ENCODE data around the gene MAP4K1. TPM values are rescaled to one million over a fixed set of nuclear protein-coding genes. Genes with fewer than 3 reads are reported as not detected.

MAP4K1 gene
- total RNA-seq, 1 experiment from 2014 or later = 0.56 TPM

- ChIA-PET CTCF (interaction anchor here (1.0 to 1.1 kb wide), 2 partner anchors 33 to 187 kb away, joined by 4 to 5 read pairs; no protein-coding TSS in a partner anchor), POLR2A (interaction anchor here (0.7 to 19.4 kb wide), 7 partner anchors 14 to 200 kb away, joined by 3 to 521 read pairs (median 3); no protein-coding TSS in a partner anchor)
- Mint-ChIP-seq H3K27ac (ENCODE audit: low read depth, unreplicated experiment) (peak overlapping the region; percentile 86), H3K27me3 (ENCODE audit: insufficient read depth, unreplicated experiment) (no peaks in the 10 kb centered on the region), H3K4me3 (ENCODE audit: unreplicated experiment) (peak overlapping the region; percentile 13), H3K4me1 (ENCODE audit: insufficient read depth, unreplicated experiment) (peaks cover 51% of the 10 kb centered on the region), H3K36me3 (ENCODE audit: insufficient read depth, unreplicated experiment) (peaks cover 42% of the 10 kb centered on the region), H3K9me3 (ENCODE audit: unreplicated experiment) (no peaks in the 10 kb centered on the region)
- intact Hi-C loops (cut with micrococcal nuclease) = loop anchor here (5.0 kb wide), 1 partner anchor 199 kb away; no protein-coding TSS in a partner anchor
- peak; percentile 39 for DNase-seq (ENCODE audit: unreplicated experiment)
- no TSS peak for BruUV-seq (replicated peaks)
- TF ChIP-seq, protein P1, sequence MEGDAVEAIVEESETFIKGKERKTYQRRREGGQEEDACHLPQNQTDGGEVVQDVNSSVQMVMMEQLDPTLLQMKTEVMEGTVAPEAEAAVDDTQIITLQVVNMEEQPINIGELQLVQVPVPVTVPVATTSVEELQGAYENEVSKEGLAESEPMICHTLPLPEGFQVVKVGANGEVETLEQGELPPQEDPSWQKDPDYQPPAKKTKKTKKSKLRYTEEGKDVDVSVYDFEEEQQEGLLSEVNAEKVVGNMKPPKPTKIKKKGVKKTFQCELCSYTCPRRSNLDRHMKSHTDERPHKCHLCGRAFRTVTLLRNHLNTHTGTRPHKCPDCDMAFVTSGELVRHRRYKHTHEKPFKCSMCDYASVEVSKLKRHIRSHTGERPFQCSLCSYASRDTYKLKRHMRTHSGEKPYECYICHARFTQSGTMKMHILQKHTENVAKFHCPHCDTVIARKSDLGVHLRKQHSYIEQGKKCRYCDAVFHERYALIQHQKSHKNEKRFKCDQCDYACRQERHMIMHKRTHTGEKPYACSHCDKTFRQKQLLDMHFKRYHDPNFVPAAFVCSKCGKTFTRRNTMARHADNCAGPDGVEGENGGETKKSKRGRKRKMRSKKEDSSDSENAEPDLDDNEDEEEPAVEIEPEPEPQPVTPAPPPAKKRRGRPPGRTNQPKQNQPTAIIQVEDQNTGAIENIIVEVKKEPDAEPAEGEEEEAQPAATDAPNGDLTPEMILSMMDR (IDR thresholded peaks at IDR 0.05; ENCODE audit: unreplicated experiment) = no peak
Measured at GRCh38 chr19:38653028-38653571, 35.3 kb upstream of the MAP4K1 start.

DNA sequence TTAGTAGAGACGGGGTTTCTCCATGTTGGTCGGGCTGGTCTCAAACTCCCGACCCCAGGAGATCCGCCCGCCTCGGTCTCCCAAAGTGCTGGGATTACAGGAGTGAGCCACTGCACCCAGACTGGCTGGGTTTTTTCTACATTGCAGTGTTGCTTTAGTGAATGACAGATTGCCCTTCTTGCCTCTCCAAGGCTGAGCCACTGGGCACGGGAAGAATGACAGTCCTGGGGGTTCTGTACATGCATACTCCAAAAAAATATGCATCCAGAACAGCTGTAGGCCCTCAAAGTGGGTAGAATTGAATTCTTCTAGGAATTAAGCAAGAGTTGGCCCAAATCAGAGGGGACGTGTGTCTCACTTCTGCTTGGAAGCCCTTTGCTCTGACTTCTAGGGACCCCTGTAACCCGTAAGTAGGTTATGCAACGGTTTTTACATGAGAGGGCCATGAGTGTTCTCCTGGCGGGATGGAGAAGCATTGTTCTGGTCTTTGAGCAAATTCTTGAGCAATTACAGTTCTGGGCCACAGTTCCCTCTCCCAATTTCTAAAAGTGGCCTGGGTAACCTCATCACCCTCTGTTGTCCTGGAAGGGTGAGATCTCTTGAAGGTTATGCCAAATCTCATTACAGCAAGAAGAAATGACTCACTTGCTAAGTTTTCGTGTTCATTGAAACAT is 33.3 kb upstream of the MAP4K1 start:
- POLR2A ChIA-PET = interaction anchor here (0.9 to 19.4 kb wide), 16 partner anchors 8 to 279 kb away, joined by 3 to 521 read pairs (median 19); partner anchors contain the start of genes ECH1, MRPS12, NFKBIB and SARS2
- intact Hi-C loops (cut with micrococcal nuclease) = loop anchor here (1.0 to 5.0 kb wide), 4 partner anchors 7 to 201 kb away; partner anchors contain the start of gene ECH1
- peak overlapping the region; percentile 84 for H3K4me3 Mint-ChIP-seq (ENCODE audit: unreplicated experiment)
- CTCF ChIA-PET = interaction anchor here (0.6 to 1.3 kb wide), 4 partner anchors 13 to 185 kb away, joined by 3 to 4 read pairs (median 4); no protein-coding TSS in a partner anchor
- TF ChIP-seq, protein P1 (IDR thresholded peaks at IDR 0.05; ENCODE audit: unreplicated experiment) = no peak
- BruUV-seq (replicated peaks) = TSS peak; percentile 23
- H3K36me3 Mint-ChIP-seq (ENCODE audit: insufficient read depth, unreplicated experiment) = peaks cover 23% of the 10 kb centered on the region
- H3K4me1 Mint-ChIP-seq (ENCODE audit: insufficient read depth, unreplicated experiment) = peaks cover 35% of the 10 kb centered on the region
- H3K27ac Mint-ChIP-seq (ENCODE audit: low read depth, unreplicated experiment) = peak overlapping the region; percentile 86
- no peaks in the 10 kb centered on the region for H3K27me3 Mint-ChIP-seq (ENCODE audit: insufficient read depth, unreplicated experiment)
- peak; percentile 97 for DNase-seq (ENCODE audit: unreplicated experiment)
- H3K9me3 Mint-ChIP-seq (ENCODE audit: unreplicated experiment) = no peaks in the 10 kb centered on the region

- Mint-ChIP-seq H3K27me3 (ENCODE audit: insufficient read depth, unreplicated experiment) (no peaks in the 10 kb centered on the region), H3K4me3 (ENCODE audit: unreplicated experiment) (peak overlapping the region; percentile 84), H3K4me1 (ENCODE audit: insufficient read depth, unreplicated experiment) (peaks cover 28% of the 10 kb centered on the region), H3K27ac (ENCODE audit: low read depth, unreplicated experiment) (peak overlapping the region; percentile 86), H3K9me3 (ENCODE audit: unreplicated experiment) (no peaks in the 10 kb centered on the region), H3K36me3 (ENCODE audit: insufficient read depth, unreplicated experiment) (peaks cover 18% of the 10 kb centered on the region)
- ChIA-PET POLR2A (interaction anchor here (0.6 to 19.4 kb wide), 23 partner anchors 9 to 385 kb away, joined by 3 to 521 read pairs (median 10); partner anchors contain the start of genes ECH1, EIF3K, MAP4K1 and MRPS12), CTCF (interaction anchor here (0.6 to 1.3 kb wide), 8 partner anchors 14 to 186 kb away, joined by 3 to 4 read pairs (median 3); no protein-coding TSS in a partner anchor)
- intact Hi-C loops (cut with micrococcal nuclease) = loop anchor here (1.0 to 5.0 kb wide), 4 partner anchors 8 to 202 kb away; partner anchors contain the start of gene ECH1
- no peak for DNase-seq (ENCODE audit: unreplicated experiment)
- TSS peak; percentile 32 for BruUV-seq (replicated peaks)
- TF ChIP-seq, protein P1 (IDR thresholded peaks at IDR 0.05; ENCODE audit: unreplicated experiment) = no peak
Measured at GRCh38 chr19:38650172-38650775, 32.5 kb upstream of the MAP4K1 start.
